GM18498 (cell line): ENCODE results near the gene RASGRP2.
A peak's percentile ranks its signal among the peaks of the same experiment; 100 is the strongest.

Source experiments
- ATAC-seq: cut with Tn5 transposase; IDR thresholded peaks from one replicate; pipeline ENCODE4 v1.9.1; 2021; ENCODE audit warnings: mild to moderate bottlenecking, moderate library complexity; ENCODE audit not compliant: unreplicated experiment

Gene RASGRP2

DNA sequence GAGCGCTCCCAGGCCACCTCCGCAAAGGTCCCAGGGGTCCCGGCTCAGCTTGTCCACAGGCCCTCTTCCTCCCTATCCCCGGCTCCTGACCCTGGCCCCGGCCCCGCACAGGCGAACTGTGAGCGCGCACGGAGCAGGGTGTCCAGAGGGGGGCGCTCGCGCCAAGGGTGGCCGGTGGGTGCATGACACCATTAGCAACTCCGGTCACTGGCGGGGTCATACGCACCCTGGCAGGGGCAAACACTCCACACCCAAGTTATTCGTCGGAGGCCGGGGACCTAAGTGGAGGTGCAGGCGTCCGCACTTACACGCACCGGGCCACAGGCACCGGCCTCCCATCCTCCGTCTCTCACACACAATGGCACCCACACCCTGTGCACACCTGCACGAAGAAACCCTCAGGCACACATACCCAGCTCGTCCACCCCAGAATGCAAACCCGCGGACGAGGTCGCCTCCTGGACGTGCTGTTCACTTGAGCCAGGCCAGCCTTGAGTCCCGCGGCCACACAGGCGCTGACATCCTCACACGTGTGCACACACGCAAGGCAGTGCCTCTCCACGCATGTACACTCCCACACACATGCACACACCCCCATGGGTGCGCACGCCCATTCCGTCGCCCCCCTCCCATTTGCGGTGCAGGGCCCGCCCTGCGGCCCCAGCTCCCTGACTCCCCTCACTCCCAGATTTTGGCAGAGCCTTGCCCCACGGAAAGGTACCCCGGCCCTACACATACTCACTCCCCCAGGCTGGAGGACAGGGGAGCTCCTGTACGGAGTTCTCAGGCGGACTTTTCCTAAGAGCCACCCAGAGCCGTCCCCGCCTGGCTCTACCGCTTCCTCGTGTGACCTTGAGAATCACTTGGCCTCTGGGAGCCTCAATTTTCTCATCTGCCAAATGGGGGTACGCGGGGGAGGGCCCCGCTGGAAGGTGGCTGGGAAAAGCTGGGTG lies at the start of gene RASGRP2:
TSS of gene RASGRP2 (minus strand) at position 552 of the 953 bp plus-strand sequence. CDS start 1,276 bp downstream, outside the sequence.
- ATAC-seq: no peak

DNA sequence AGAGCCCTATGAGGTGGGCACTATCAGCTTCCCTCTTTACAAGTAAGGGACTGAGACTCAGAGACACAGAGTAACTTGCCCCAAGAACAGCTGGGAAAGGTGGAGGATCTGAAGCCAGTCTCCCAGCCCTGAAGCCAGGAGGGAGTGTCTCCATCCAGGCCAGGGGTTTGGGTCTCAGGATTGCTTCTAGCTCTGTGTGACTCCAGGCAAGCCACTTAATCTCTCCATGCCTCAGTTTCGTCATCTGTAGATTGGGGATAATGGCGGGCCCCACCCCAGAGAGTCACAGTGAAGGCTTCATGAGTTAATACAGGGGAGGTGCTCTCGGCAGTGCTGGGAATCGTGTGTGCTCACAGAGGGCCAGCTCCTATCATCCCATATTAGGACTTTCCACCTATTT lies 48.5 kb upstream of the RASGRP2 start:
- no peak for ATAC-seq

- no peak for ATAC-seq
These were observed 47.9 kb upstream of the RASGRP2 start for GRCh38 chr11:64791781-64792291.

- no peak for ATAC-seq
These were observed 46.5 kb upstream of the RASGRP2 start for GRCh38 chr11:64790205-64791095.

- no peak for ATAC-seq
These were observed 45.6 kb upstream of the RASGRP2 start for GRCh38 chr11:64789331-64790204.

GRCh38 chr11:64788321-64789215 lies 44.6 kb upstream of the RASGRP2 start:
- no peak for ATAC-seq

GRCh38 chr11:64787526-64788320 lies 43.8 kb upstream of the RASGRP2 start:
- no peak for ATAC-seq

- ATAC-seq: no peak
These were observed 42.4 kb upstream of the RASGRP2 start for GRCh38 chr11:64786308-64786707.

GRCh38 chr11:64784813-64785581 lies 41.1 kb upstream of the RASGRP2 start:
- ATAC-seq: no peak

DNA sequence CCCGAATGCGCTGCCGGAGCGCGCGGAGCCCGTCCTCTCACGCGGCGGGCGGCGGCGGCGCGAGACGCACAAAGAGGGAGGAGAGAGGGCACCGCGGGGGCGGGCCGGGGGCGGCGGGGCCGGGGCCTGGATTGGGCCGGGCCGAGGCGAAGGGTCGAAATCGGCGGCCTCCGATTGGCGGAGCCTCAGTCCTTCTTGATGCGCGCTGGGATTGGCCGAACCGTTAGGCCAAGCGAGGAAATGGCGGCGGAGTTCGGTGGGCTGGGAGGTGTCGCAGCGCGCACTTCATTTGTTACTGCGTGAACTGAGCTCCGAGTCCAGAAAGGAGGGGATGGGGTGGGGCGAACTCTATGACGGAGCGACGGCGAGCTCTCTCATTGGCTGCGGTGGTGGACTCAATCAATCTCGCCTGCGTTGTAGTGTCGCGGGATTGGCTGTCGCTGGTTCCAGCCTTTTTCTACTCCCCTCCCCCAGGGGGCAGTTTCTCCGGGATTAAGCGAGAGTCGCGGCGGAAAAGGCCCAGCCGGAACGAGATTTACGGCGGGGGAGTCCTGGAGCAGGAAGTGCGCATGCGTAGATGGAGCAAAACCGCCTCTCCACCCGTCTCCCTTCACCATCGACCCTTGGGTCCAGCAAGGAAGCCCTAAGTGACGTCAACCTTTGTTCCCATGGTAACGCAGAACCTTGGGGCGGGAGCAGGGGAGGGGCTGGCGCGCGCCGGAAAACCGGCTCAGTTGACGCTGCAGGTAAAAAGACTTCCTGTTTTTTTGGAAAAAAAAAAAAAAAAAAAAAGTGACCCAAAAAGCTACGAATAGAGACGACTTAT lies 34.7 kb upstream of the RASGRP2 start, which contains the start of gene SF1:
TSS of gene SF1 (minus strand) at position 70 of the 826 bp plus-strand sequence. CDS start 150 bp downstream, outside the sequence.
- peak; percentile 79 for ATAC-seq

DNA sequence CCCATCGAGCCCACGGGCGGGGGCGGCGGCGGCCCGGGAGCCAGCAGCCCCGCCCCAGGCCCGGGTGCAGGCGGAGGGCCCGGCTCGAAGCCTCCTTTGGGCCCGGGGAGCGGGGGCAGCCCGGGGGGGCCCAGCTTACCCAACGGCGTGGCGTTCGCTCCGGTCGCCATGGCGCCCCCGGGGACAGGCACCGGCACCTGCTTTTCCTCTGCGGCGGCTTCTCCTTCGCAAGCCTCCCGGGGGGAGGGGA lies 34.2 kb upstream of the RASGRP2 start:
- ATAC-seq: peak; percentile 21

DNA sequence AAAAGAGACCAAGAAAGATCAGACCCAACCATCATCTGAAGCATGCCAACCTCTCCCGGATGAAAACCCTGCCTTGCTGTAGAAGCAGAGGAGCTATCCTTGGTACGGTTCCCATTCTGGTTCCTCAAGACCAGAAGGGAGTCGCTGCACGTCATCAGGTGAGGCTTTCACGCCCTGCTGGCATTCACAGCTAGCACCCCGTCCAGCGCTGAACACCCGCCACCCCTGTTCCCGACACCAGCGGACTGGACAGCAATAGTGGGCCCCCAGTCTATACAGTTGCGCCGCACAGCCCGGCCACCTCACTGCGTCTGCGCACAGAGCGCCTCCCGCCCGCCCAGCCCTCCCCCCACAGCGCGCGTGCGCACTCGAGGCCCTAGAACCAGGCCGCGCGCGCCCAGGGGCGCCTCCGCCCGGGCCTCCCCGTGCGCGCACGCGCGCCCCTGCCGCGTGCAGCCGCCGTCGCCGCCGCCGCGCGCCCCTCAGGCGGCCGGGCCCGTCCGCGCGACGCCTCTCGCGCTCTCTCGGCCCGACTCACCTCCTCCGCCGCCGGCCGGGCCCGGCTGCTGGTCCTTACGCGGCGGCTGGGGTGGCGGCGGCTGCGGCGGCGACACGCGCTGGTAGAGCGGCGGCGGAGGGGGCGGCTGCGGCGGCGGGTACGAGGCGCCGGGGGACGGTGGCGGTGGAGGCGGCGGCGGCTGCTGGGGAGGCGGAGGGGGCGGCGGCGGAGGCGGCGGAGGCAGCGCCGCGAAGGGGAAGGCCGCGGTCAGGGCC lies 33.7 kb upstream of the RASGRP2 start:
- peak; percentile 21 for ATAC-seq

DNA sequence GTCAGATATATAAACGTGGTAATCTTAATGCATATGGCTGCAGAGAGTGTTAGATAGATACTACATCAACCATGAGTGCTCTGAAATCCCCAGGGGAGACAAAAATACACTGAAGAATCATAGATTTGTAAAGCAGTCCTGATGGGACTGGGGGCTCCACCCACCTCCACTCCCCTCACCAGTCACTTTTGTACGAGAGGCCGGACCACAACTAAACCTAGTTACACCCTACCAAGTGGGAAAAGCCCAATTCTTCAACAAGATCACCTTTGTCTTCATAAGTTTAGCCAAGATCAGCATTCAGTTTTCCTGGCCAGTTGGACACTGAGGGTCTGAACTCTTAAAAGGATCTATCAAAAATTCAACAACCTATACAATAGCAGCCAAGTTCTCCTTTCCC lies 32.9 kb upstream of the RASGRP2 start:
- ATAC-seq: no peak

DNA sequence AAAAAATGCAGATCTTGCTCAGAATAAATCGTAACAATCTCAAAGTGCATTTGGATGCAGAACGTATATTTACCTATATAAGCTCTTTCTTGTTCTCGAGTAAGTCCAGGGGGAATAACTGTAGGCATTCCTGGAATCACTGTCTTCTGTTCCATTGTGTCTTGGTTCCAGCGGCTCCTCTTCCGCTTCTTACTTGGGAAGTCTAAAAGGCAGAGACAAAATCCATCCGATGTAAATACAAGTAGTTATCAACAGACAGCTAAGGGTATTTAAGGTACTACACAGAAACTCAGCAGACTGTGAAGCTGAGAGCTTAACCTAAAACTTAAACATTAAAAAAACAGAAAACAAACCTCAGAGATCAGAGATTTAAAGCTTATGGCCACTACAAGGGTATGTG lies 32.5 kb upstream of the RASGRP2 start:
- ATAC-seq: no peak

DNA sequence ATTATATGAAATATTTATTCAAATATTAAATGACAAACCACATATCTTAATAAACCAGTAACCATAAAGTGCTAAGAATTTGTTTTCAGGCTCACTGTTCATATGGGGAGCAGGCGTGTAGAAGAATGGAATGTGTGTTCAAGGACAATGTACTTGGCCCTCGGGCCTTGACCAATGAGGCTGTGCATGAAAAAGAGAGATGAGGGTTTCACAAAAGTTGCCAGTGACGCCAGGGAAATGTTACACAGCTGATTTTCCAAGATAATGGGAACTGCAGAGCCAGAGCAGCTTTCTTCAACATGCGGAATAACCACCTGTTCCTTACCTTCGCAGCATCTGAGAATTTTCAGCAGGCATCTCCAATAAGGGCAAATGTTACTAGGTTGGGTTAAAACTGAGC lies 30.2 kb upstream of the RASGRP2 start:
- ATAC-seq: no peak

GRCh38 chr11:64772303-64773018 lies 28.5 kb upstream of the RASGRP2 start:
- ATAC-seq: peak; percentile 39
